Mesothelial cell of epicardium (in vitro differentiated cells): ENCODE measurements around the gene KDM6A. TPM values are rescaled to one million over a fixed set of nuclear protein-coding genes. Genes with fewer than 3 reads are reported as not detected.

ENCODE experiments used
- DNase-seq, 2 experiments: peaks; one replicate each; pipeline ENCODE4 v3.0.0; 2021; ENCODE audit warnings: low spot score in 2 of 2; ENCODE audit not compliant: unreplicated experiment in 2 of 2
- H3K27ac Mint-ChIP-seq: 2 replicates; pipeline ENCODE4 v1.8.0; 2021; ENCODE audit warnings: mixed read lengths
- H3K27me3 Mint-ChIP-seq: 2 replicates; pipeline ENCODE4 v1.8.0; 2021; ENCODE audit warnings: low read depth, mixed read lengths
- H3K36me3 Mint-ChIP-seq: 2 replicates; pipeline ENCODE4 v1.8.0; 2021; ENCODE audit warnings: mixed read lengths
- H3K4me1 Mint-ChIP-seq: 2 replicates; pipeline ENCODE4 v1.8.0; 2021; ENCODE audit warnings: mixed read lengths
- H3K4me3 Mint-ChIP-seq: 2 replicates; pipeline ENCODE4 v1.8.0; 2021; ENCODE audit warnings: mild to moderate bottlenecking, moderate library complexity, mixed read lengths
- H3K9me3 Mint-ChIP-seq: 2 replicates; pipeline ENCODE4 v1.8.0; 2021; ENCODE audit warnings: mixed read lengths
- CTCF ChIP-seq: fragments of 200-600 bp; sonication (generic); IDR thresholded peaks from one replicate; pipeline ENCODE4 v1.5.0; 2021; ENCODE audit warnings: antibody characterized with exemption; ENCODE audit not compliant: unreplicated experiment
- total RNA-seq: library from RNA; stranded (reverse); gene quantifications from 3 replicates; pipeline ENCODE4 v1.2.1, GENCODE V29; 2021

KDM6A gene
- total RNA-seq, 1 donor from 2014 or later = 69.7 TPM

DNA sequence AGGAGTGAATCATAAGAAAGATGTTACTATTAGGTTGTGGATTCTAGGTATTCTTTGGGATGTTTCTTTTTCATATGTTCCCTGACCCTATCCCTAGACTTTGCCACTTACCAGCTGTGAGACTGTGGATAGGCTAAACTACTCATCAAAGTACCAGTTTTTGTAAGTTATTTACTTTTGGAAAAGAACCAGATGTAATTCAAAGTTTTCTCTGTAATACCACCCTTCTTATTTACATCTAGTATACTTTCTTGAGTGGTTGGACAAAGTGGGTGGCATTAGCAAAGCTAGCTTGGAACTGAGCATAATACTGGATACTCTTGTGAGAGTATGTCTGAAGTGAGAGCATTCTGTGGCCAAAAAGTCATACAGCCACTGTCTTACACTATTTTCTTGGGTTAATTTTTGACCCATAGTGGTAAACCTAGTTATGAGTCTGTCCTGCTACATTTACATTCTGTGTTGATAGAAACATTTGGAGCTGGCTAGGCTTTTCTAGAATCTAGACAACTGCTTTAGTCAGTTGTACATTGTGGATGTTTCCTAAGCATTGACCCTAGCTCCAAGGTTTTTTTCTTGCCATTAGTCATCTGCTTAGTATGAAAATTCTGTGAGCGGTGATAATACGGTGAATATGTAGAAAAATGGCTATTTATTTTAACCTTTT, 41.7 kb downstream of the KDM6A start:
- Mint-ChIP-seq H3K4me3 (no peak overlapping the region), H3K4me1 (peaks cover 8% of the 10 kb centered on the region), H3K36me3 (peaks cover 3% of the 10 kb centered on the region), H3K9me3 (peaks cover 19% of the 10 kb centered on the region), H3K27ac (peak overlapping the region; percentile 6), H3K27me3 (no peaks in the 10 kb centered on the region)
- TF ChIP-seq CTCF = no peak
- DNase-seq = no peak

GRCh38 chrX:44915361-44915868, 42.4 kb downstream of the KDM6A start:
- TF ChIP-seq CTCF = no peak
- H3K9me3 Mint-ChIP-seq = peaks cover 17% of the 10 kb centered on the region
- peaks cover 8% of the 10 kb centered on the region for H3K4me1 Mint-ChIP-seq
- peaks cover 3% of the 10 kb centered on the region for H3K36me3 Mint-ChIP-seq
- H3K27ac Mint-ChIP-seq = no peak overlapping the region
- no peak overlapping the region for H3K4me3 Mint-ChIP-seq
- DNase-seq = no peak
- H3K27me3 Mint-ChIP-seq = no peaks in the 10 kb centered on the region

- no peaks in the 10 kb centered on the region for H3K27me3 Mint-ChIP-seq
- no peak overlapping the region for H3K27ac Mint-ChIP-seq
- peaks cover 4% of the 10 kb centered on the region for H3K36me3 Mint-ChIP-seq
- DNase-seq = no peak
- H3K4me1 Mint-ChIP-seq = peaks cover 10% of the 10 kb centered on the region
- no peak for TF ChIP-seq CTCF
- no peak overlapping the region for H3K4me3 Mint-ChIP-seq
- peaks cover 23% of the 10 kb centered on the region for H3K9me3 Mint-ChIP-seq
Measured at GRCh38 chrX:44918722-44919121, 45.7 kb downstream of the KDM6A start.

DNA sequence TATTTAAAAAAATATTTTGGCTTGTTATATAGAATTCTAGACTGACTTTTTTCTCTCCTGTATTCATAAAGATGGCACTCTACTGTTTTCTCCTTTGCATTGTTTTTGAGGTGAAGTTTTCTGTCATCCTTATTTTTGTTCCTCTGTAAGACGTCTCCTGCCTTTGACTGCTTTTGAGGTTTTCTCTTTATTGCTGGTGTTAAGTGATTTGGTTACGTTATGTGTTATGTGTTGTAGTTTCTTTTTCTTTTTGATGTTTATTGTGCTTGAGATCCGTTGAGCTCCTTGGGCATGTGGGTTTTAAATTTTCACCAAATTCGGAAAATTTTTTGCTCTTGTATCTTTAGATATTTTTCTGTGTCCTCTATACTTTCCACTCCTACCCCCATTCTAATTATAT, 50.0 kb downstream of the KDM6A start:
- H3K27ac Mint-ChIP-seq = peak overlapping the region; percentile 37

GRCh38 chrX:44927398-44927797, 54.4 kb downstream of the KDM6A start:
- no peak for TF ChIP-seq CTCF

More for the DNA sequence above, 50.0 kb downstream of the KDM6A start:
- Mint-ChIP-seq H3K4me1 (peaks cover 3% of the 10 kb centered on the region), H3K9me3 (peaks cover 30% of the 10 kb centered on the region), H3K4me3 (no peak overlapping the region), H3K36me3 (peaks cover 7% of the 10 kb centered on the region), H3K27me3 (no peaks in the 10 kb centered on the region)
- TF ChIP-seq CTCF = no peak
- no peak for DNase-seq

More at GRCh38 chrX:44927398-44927797, 54.4 kb downstream of the KDM6A start:
- Mint-ChIP-seq H3K27ac (no peak overlapping the region), H3K4me3 (no peak overlapping the region), H3K9me3 (peaks cover 36% of the 10 kb centered on the region), H3K36me3 (peaks cover 13% of the 10 kb centered on the region), H3K4me1 (peaks cover 1% of the 10 kb centered on the region), H3K27me3 (no peaks in the 10 kb centered on the region)
- no peak for DNase-seq
